Measurements from ENCODE around the gene PZP.
"Not testable (repeated sequence)": the region's sequence is repeated elsewhere in the genome, so short reads cannot be mapped to it uniquely, and the experiment has no call there.

The PZP gene

GRCh38 chr12:9208229-9208628 is at the start of gene PZP:
PZP (minus strand) TSS chr12:9208395; CDS start chr12:9208341, 54 bp downstream.
- no peak for FAIRE-seq

- no peak for FAIRE-seq
Observed at GRCh38 chr12:9256758-9257405, 48.7 kb upstream of the PZP start.

- FAIRE-seq = no peak
Observed at GRCh38 chr12:9256341-9256740, 48.1 kb upstream of the PZP start.

GRCh38 chr12:9255837-9256236 is 47.6 kb upstream of the PZP start:
- FAIRE-seq = no peak

- no peak for FAIRE-seq
Observed at GRCh38 chr12:9253464-9253863, 45.3 kb upstream of the PZP start.

- FAIRE-seq = not testable (repeated sequence)
Observed at GRCh38 chr12:9252791-9253190, 44.6 kb upstream of the PZP start.

- FAIRE-seq = no peak
Observed at GRCh38 chr12:9252256-9252655, 44.1 kb upstream of the PZP start.

GRCh38 chr12:9248435-9248834 is 40.2 kb upstream of the PZP start:
- no peak for FAIRE-seq

- FAIRE-seq = no peak
Observed at GRCh38 chr12:9244894-9245293, 36.7 kb upstream of the PZP start.

GRCh38 chr12:9243999-9244649 is 35.9 kb upstream of the PZP start:
- FAIRE-seq = no peak

GRCh38 chr12:9241301-9241700 is 33.1 kb upstream of the PZP start:
- no peak for FAIRE-seq

- FAIRE-seq = no peak
Observed at GRCh38 chr12:9240776-9241175, 32.6 kb upstream of the PZP start.

GRCh38 chr12:9240004-9240635 is 31.9 kb upstream of the PZP start:
- FAIRE-seq = not testable (repeated sequence)

- FAIRE-seq = no peak
Observed at GRCh38 chr12:9237286-9237685, 29.1 kb upstream of the PZP start.

GRCh38 chr12:9235519-9235918 is 27.3 kb upstream of the PZP start:
- no peak for FAIRE-seq

- FAIRE-seq = no peak
Observed at GRCh38 chr12:9227950-9228349, 19.8 kb upstream of the PZP start.

- FAIRE-seq = no peak
Observed at GRCh38 chr12:9223830-9224229, 15.6 kb upstream of the PZP start.

GRCh38 chr12:9221483-9221882 is 13.3 kb upstream of the PZP start:
- FAIRE-seq = no peak

GRCh38 chr12:9221011-9221410 is 12.8 kb upstream of the PZP start:
- FAIRE-seq = not testable (repeated sequence)

GRCh38 chr12:9214534-9214933 is 6.3 kb upstream of the PZP start:
- no peak for FAIRE-seq

GRCh38 chr12:9211687-9212086 is 3.5 kb upstream of the PZP start:
- no peak for FAIRE-seq

GRCh38 chr12:9204380-9204779 is 3.8 kb downstream of the PZP start:
- FAIRE-seq = no peak

GRCh38 chr12:9198012-9198411 is 10.2 kb downstream of the PZP start:
- FAIRE-seq = no peak

GRCh38 chr12:9184276-9184675 is 23.9 kb downstream of the PZP start:
- FAIRE-seq = no peak

Data from islet of Langerhans (tissue), 1 donor.